GM18868 (cell line): Measurements from ENCODE around the gene JAG2.

Source experiments
- ATAC-seq: cut with Tn5 transposase; IDR thresholded peaks from one replicate; pipeline ENCODE4 v1.9.1; 2021; ENCODE audit warnings: mild to moderate bottlenecking, moderate library complexity; ENCODE audit not compliant: unreplicated experiment

The JAG2 gene

DNA sequence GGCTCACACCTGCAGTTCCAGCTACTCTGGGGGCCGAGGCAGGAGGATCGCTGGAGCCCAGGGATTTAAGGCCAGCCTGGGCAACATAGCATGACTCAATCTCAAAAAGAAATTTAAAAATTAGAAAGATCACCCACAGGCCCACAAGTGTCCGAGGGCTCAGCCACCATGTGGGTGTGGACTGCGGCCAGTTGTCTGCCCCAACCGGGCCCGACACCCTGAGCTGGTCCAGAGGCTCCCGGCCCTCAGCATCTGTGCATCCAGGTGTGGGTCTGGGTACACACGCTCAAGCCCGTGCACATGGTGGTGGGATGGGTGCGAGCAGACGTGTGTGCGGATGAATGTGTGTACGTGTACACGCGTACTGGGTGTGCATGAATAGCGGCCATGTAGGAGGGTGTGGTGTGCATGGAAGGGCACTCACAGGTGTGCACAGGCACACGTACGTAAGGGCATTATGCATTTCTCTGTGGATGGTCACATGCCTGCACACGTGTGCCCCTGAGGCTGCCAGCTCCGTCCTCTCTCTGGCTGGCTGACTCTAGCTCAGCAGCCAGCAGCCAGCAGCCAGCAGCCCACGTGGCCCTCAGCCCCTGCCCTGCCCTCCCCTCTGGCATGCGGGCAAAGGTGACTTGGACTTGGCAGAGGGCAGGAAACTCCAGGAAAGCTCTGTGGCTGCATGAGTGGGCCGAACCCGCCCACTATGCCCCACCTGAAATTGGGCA lies 35.8 kb upstream of the JAG2 start:
- ATAC-seq = no peak

DNA sequence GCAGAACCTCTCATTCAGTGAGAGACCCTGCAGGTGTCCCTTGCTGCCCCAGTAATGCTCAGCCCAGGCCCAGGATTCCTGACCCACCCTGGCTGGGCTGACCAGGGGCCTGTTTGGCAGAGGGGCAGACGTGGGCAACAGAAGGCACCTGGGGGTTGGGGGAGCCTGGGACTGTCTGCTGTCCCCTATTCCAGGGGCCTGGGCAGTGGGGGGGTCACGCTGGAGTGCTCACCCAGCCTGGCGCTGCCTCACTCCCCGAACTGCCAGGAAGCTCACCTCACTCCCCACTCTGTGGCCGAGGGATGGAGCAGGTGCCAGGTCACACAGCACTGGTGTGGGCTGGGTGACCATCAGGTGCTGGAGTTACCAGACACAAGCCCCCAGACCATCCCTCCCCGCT lies 35.1 kb upstream of the JAG2 start:
- ATAC-seq = no peak

DNA sequence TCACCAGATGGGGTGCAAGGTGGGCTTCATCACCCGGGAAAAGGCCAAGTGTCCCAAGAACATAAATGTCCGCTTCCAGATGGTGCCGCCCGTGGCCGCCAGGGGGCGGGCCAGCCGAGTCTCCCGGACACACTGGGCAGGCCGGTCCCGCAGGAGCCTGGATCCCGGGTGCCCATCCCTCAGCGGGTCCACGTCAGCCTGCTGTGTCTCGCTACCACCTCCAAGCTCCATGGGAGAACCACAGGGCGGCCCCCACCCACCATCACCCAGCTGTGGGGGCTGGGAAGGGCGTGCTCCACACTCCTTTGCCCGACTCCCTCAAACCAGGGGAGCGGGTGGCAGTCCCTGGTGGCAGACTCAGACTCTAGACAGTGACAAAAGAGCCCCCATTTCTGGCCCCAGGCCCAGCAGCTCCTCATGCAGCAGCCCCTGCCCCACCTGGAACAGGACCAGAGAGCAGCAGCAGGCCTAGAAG lies 34.5 kb upstream of the JAG2 start:
- ATAC-seq = no peak

DNA sequence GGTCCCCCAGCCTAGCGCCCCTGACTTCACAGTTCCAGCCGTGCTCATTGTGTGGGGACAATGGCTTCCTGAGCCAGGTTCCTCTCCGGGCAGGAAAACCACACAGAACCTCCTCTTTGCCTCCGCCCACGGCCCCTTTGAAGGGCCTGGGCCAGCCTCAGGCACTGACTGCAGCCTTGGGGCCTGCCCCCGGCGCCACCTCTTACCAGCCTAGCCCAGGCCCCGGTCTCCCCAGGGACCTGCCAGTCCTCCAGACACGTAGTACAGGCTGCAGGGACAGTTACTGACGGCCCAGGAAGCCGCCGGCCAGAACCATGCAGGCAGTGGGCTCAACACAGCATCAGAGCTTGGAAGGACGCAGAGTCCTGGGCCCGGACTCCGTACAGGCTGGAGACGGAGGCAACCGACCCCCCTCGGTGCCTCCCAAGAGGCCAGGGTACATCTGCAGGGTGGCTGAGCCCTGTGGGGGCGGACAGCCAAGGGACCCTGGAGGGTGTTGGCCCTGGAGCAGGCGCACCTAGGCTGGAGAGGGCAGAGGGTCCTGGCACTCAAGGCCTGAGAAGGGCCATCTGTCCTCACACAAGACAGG lies 33.4 kb upstream of the JAG2 start:
- no peak for ATAC-seq

DNA sequence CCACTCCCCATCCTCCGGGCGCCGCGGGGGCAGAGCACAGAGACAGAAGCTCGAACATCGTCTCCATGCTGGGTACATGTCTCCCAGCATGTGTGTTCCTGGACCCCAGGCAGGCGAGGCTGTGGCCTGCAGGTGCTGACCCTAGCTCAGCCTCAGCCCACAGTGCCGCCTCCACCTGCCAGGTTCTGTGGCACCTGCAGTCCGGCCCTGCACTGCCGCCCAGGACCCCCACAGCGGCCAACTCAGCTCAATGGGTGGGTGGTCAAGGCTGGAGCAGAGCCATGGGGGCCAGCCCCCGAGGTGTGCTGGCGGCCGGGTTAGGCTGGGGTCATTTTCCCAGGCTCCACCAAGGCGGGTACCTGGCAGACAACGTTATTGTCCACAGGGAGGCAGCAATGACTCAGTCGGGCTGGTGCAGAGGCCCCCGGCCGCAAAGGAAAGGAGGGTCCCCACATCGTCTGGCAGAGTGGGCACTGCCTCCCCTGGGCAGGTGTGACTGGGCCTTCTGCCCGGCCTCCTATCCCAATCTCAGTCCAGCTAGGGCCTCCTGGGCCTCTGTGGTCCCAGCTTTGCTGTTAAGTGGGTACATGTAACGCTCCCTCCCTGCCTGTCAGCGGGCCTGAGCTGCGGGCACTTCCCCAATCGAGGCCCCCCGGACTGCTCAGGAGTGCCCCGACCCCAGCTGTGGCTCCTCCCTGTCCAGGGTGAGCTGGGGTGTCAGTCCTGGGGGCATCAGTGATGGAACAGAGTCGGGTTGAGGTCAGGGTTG lies 32.8 kb upstream of the JAG2 start:
- no peak for ATAC-seq

DNA sequence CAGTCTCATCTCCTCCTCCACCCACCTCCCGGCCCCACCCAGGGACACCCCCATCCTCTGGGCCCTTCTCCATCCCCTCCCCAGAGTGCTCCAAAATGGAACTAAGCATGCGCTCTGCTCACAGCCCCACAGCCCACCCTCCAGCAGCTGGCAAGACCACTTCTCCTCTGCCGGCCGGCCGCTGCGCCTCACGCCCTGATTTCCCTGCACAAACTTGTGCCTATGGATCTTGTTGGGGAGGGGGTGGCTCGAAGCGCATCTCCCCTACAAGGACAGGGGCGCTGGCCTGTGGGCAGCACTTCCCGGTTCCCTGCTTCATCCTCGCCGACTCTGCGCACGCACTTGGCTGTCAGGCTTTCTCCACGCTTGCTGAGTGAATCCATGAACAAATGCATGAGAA lies 32.1 kb upstream of the JAG2 start:
- no peak for ATAC-seq

DNA sequence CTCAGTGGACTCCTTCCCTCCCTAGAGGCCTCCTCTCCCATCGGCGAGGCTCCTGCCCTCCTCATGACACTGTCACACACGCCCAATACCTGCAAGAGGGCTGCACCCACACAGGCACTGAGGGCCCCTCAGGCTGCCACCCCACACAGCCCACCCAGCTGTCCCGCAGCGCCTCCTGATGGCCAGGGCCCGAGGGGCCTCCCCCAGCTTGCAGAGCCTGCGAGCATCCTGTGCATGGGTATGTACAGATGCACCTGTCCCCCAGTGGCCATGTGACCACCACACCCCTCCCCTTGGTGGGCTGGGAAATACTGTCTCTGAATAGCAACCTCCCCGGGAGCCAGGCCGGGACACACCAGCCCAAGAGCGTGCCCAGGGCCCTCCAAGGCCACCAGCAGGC lies 31.5 kb upstream of the JAG2 start:
- no peak for ATAC-seq

DNA sequence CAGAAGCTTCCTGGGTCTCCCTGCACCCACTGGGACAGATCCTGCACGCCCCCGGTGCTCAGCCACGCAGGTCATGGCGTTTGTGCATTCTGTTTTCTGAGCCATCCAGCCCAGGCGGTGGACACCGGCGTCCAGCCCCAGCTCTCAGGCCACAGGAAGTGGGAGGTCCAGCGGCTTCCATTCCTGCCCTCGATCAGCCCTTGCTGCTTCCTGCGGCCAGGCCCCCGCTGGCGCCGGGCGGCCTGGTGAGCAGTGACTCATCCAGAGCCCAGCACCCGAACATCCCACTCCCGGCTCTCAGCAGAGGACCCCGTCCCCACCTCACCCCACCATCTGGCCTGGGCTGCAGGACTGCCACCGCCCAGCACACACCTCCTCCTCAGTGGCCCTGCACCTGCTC lies 30.5 kb upstream of the JAG2 start:
- ATAC-seq = no peak

DNA sequence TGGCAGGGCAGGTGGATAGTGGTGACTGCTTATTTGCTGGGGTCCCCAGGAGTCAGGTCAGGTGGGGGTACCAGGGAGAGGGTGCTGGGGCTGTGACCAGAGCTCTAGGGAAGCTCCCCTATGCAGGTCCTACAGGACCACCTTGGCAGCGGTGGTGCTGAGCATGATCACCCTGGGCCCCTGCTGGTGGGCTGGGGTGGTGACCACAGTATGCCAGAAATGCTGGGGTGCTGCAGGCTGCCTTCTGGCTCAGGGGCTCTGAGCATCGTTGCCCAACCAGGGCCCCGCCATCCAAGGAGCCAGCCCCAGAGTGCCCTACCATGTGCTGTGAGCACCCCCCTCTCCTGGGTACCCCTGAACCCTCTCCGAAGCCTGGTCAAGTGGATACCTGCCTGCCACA lies 30.0 kb upstream of the JAG2 start:
- no peak for ATAC-seq

DNA sequence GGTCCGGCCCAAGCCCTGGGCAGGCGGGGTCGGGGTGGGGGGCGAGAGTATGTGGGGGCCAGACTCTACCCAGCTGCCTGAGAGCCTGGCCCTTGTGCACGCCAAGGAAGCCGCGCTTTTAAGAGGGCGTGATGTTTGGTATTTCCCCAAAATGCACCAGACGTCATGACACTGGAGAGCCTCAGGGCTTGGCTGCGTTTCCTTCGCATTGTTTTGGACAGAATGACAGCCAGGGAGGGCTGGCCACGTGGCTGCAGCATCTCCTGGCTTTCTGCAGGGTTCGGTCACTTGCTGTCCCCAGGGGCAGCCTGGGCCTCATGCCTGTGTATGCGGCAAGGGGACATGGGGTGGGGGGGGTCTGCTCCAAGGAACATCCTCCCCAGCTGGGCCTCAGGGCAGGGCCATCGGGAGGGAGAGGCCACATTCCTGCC lies 28.6 kb upstream of the JAG2 start:
- ATAC-seq = no peak

DNA sequence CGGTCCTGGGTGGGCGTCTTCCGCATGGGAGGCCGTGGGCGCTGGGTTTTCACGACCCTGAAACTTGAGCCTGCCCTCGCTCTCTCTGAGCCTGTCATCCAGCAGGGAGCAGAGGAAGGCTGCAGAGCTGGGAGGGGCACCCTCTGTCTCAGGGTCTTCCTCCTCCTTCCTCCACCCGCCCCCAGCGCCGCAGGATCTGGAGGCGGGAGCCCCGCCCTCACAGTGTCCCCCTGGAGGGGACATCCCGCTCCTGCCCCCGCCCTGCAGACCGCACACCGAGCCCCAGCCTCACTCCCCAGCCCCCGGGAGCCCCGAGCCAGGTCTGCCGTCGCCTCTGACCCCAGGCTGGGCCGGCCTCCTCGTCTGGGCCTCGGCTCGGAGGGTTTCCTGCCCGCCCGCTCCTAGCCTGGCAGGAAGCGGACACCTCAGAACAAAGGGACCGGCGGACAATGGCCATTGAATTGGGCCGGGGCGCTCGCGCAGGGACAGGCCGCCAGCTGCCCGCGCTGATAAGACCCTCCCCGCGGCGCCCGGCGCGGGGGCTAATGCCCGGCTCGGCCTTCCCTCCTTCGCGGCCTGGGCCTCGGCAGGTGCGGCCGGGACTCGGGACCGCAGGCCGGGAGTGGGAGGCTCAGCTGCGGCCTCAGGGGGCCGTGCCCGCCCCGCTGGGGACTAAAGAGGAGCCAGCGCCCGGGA lies 27.8 kb upstream of the JAG2 start:
- no peak for ATAC-seq

DNA sequence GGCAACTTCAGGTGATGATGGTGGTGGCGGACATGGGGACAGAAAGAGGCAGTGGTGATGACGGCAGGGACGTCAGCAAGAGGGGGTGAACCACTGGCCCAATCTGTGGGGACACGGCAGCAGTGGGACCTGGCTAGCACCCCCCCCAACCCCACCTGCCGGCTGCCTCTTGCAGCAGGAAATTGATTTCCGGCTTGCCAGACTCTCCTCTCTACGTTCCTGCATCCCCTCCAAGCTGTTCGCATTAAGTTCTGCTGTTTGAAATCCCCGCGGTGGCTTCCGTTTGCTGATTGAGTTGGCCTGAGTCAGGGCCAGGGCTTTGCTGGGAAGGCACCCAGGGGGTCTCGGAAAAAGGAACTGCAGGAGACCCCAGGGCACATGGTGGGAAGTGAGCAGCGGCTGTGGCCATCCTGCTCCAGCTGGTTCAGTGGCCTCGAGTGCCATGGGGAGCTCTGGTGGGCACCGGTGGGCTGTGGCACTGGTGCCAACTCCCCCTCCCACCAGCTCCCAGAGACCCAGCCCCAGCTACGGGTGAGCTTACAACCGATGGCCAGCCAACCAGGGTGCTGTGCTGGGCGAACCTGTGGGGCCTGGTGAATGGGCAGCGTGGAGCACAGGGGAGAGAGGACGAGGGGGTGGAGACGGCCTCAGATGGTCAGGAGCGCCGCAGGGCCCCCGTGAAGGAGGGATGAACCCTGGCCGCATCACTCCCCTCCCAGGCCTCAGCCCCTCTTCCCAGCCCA lies 27.1 kb upstream of the JAG2 start:
- ATAC-seq = no peak

DNA sequence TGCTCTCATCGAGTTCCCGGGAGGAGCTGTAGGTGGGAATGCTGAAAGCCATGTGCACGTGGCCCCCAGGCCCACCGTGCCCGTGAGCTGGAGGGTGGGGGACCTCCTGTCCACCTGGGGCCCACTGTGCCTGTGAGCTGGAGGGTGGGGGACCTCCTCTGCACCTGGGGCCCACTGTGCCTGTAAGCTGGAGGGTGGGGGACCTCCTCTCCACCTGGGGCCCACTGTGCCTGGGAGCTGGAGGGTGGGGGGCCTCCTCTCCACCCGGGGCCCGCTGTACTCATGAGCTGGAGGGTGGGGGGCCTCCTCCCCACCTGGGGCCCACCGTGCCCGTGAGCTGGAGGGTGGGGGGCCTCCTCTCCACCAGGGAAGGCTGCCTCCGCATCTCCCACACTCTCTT lies 26.5 kb upstream of the JAG2 start:
- ATAC-seq = no peak

DNA sequence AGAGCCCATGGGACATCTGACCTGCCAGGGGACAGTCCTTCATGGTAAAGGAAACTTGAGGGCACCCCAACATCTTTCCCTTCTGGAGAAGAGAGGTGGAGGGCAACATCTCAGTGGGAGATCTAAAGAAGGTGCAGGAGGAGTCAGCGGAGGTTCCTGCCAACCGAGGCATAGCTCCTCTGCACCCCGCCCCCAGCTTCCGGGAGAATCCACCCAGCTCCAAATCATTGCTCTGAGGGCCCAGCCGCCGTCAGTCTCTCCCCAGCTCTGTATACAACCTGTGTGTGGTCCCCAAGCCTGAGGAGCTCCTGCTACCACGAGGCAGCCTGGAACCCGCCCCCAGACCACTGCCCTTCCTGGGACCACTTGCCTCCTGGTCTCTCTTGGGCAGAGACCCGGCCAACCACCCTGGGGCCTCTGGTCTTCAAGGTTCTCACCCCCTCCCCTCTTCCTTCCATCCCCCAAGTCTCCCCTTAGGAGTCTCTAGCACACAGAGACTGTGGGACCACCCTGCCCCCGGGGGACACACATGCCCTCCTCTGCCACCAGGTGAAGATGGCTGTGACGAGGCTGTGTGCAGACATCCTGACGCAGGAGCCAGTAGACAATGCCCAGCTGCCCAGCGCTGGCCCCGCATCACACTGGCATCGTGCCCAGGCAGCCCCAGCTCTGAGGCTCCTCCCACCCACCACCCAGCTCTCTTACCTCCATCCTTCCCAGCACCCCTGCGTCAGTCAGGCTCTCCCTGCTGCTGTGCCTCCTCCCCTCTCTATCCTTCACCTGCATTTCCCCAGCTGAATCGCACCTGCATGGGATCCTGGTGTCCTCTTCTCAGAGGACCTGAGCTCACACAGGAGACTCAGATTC lies 25.6 kb upstream of the JAG2 start:
- ATAC-seq = no peak

DNA sequence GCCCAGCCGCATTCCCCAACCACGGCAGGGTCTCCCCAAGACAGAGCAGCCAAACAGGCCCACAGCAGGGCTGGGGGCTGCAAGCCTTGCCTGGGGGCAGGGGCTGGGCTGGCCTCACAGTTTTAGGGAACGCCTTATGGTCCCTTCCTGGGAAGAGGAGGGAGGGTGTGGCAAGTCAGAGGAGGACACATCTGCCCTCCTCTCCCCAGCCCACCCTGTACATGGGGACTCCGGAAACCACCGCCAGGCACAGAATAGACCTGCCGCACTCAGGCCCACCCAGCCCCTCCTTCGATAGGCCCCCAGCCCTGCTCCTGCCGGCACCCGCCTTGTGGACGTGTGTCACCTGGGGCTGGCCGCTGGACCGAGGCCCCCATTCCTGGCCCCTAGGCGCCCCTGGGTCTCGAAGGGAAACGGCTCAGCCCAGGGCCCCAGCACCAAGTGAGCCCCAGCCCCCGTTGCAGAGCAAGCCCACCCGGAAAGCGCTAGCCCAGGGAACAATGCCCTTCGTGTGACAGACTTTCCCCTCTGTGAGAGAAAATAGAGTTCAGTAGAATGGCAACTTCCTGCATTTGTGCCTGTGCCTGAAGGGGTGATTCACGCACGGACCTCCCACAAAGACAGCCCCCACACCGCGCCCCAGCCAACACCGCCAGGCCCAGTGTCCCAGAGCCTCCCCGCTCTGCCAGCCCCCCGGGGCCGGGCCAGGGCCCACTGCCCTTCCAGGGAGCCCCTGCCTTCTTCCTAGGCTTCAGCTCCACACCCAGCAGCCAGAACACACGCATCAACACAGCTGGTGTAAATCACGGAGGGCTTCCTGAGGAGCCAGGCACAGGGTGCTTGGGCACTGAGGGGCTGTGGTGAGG lies 24.5 kb upstream of the JAG2 start:
- ATAC-seq = no peak

DNA sequence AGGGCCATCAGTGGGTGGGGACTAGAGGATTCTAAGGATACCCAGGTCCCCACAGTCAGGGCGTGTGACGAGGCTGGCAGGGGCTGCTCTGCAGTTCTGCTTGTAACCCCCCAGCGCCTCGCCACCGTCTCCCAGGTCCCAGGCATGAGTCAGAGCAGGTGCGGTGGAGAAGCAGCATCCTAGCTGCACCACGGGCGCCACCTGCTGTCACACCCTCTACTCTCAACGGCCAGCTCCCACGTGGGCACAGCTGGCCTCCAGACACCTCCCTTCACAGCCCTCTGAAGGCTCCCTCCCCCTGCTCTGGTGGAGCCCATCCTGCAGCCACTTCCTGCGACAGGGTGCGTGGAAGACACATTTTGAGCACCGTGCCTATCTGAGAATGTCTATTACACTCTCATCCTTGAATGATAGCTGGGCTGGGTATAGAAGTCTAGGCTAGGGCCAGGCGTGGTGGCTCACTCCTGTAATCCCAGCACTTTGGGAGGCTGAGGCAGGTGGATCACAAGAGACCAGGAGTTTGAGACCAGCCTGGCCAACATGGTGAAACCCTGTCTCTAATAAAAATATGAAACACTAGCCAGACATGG lies 19.5 kb upstream of the JAG2 start:
- no peak for ATAC-seq

DNA sequence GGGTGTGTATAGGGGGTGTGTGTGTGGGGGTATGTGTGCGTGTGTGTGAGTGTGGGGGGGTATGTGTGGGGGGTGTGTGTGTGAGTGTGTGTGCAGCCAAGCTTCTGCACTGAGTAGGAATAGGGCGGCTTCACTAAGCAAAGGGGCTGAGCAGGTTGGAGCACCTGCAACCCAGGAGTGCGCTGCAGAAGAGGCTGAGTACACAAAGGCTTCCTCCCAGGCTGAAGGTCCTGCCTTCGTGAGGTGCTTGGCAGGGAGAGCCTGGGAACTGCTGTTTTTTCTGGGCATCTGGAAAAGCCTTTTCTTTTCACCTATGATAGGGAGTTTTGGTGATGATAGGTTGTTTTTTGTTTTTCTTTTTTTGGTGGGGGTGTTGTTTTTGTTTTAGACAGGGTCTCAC lies 18.5 kb upstream of the JAG2 start:
- ATAC-seq = no peak

DNA sequence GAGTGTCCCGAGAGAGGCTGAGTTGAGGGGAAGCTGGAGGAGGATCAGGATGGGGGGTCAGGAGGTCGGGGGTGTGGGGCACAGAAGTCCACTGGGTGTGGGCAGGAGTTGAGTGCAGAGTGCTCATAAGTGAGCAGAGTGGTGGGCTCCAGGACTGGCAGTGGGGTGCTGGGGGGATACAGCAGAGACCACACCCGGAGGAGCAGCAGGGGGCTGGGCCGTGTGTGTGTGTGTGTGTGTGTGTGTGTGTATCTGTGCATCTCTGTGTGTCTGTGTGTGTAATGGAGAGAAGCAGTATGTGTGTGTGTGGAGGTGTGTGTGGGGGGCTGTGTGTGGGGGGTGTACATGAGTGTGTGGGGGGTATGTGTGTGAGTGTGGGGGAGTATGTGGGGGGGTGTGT lies 17.4 kb upstream of the JAG2 start:
- ATAC-seq = no peak

DNA sequence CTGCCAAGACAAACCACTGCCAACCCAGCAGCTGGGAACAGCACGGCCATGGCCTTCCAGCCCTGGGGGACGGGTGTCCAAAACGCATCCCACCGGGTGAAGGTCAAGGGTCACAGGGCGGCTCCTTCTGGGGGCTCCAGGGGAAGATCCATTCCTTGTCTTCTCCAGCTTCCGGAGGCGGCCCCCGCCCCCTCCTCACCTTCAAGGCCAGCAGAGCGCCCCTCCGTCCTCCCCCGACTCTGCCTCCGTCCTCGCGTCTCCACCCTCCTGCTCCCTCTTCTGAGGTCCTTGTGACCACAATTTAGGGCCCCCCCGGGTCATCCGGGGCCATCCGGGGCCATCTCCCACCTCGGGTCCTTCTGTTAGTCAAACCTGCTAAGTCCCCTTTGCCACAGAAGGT lies 16.4 kb upstream of the JAG2 start:
- ATAC-seq = no peak
